Measurements from ENCODE around the gene PIGP.

GRCh38 chr21:37071561-37072273 lies 1.2 kb downstream of the PIGP start:
- no peak for TF ChIP-seq CTCF (IDR thresholded peaks at IDR 0.05)
- no peak for TF ChIP-seq POLR2A (IDR thresholded peaks at IDR 0.05)

Measured in lower leg skin (tissue), 3 donors.